Iris pigment epithelial cell (primary cell): ENCODE measurements around the gene NFYC.

ENCODE experiments used
- DNase-seq: peaks from one replicate; pipeline ENCODE4 v3.0.0-alpha.2; 2011; ENCODE audit warnings: low read depth

NFYC gene

DNA sequence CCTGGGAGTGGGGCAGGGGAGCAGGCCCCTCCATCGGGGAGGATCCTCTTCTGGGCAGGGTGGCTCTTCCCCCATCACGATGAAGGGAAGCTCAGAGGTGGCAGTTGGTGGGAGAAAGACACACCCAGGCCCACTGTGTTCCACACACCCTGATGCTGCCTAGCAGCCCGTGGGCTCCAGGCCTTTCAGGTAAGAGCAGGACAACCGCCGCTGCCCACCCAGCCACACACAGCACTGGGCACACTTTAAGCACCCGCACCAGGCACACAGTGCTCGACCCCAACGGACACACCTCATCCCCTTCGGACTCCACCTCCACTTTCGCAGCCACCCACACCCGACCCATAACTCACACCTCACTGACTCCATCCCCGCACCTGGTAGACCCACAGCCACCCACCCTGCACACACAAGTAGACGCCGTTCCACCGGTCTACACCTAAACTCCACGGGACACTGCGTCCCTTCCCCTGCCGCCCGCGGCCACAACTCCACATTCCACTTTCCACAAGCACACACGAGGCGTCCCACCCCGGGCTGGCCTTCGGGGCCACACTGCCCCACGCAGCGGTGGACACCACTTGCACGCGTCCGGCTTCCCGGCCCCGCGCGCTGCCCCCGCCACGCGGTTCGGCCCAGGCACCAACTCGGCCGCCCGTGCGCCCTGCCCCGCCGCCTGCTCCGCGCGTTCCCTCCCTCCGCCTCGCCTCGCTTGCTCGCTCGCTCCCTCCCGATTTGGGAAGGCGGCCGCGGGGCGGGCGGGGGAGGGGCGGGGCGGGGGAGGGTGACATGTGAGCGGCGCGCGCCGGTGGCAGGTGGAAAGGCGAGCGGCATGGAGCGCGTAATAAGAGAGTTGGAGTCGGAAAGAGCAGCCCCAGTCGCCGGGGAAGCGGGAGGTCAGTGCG lies 91.7 kb downstream of the NFYC start, which contains the start of gene KCNQ4:
KCNQ4 (plus strand) TSS at position 787 of the 905 bp plus-strand sequence. CDS start 307 bp downstream, outside the sequence.
- no peak for DNase-seq

DNA sequence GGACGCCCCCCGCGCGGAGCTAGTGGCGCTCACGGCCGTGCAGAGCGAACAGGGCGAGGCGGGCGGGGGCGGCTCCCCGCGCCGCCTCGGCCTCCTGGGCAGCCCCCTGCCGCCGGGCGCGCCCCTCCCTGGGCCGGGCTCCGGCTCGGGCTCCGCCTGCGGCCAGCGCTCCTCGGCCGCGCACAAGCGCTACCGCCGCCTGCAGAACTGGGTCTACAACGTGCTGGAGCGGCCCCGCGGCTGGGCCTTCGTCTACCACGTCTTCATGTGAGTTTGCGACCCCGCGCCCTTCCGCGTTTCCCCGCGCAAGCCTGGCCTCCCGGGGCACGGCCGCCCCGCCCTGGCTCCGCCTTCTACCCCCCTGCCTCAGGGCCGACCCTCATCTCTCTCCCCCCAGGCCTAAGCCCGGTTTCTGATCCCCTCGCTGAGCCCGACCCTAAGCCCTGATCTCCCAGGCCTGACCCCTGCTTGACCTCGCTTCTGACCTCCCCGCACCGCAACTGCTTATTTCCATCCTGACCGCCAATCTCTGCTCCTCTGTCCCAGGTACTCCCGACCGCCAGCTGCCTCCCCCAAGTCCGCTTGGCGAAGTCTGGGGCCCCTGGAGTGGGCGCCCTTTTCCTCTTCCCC lies 92.8 kb downstream of the NFYC start:
- no peak for DNase-seq

DNA sequence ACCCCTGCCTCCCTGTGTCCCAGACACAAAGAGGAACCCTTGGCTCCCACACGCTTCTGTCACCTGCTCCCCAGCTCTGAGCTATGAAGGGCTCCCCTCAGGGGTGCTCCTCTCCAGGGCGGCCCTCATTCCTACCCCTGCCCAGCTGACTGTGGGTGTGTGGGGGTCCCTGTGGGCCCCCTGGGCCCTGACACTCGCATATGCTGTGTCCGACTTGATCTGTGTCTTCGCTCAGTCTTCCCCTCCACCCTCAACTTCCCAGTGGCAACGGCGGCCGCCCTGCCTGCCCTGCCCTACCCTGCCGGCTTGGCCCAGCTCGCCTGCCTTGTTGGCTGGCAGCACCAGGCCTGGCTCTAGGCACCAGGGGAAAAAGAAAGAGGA lies 93.3 kb downstream of the NFYC start:
- no peak for DNase-seq

DNA sequence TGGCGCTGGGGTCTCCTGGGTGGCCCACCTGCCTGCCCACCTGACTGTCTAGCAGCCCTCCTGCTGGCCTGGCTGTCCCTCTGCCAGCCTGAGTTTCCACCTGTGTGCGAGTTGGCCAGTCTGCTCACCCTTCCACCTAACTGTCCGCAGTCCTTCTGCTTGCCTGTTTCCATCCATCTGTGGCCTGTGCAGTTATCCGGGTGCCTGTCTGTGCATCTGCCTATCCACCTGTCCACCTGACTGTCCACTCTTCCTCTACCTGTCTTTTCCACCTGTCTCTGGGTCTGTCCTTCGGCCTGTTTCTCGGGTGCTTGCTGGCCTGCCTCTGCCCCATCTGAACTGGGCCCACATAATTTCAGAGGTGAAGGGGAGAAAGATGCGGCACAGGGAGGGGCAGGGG lies 93.9 kb downstream of the NFYC start:
- no peak for DNase-seq

DNA sequence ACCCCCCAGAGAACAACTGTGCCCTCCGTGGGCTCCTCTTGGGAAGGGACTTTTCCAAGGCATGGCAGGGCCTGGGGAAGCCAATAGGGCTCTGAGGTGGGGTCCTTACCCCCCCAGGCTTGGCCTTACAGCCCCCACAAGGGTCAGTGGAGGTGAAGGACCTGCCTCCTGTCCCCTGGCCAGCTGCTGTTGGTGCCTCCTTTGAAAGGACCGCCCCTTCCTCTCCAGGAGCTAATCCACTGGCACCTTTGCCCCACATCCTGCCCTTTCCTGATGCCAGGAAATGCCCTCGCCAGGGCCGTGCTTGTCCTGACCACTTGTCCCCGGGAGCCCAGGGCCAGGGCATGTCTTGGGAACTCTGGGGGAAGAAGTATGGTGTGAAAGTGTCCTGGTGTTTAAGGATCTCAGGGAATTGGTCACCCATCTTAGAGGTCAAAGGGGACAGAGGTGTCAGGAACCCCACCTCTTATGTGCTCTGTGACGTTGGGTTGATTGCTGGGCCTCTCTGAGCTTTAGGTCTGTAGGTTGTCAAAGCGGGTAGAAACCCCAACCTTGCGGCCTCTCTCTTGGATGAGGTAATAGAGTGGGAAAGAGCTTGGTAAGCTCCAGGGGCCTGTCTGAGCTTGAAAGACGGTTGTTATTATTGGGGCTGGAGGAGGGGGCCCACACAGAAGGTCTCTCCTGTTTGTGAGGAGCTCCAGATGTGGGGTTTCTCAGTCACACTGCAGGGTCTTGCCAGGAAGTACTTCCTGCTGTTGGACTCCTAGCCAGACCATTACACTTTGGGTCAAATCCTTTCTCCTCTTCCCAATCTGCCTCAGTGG lies 94.9 kb downstream of the NFYC start:
- DNase-seq: no peak

DNA sequence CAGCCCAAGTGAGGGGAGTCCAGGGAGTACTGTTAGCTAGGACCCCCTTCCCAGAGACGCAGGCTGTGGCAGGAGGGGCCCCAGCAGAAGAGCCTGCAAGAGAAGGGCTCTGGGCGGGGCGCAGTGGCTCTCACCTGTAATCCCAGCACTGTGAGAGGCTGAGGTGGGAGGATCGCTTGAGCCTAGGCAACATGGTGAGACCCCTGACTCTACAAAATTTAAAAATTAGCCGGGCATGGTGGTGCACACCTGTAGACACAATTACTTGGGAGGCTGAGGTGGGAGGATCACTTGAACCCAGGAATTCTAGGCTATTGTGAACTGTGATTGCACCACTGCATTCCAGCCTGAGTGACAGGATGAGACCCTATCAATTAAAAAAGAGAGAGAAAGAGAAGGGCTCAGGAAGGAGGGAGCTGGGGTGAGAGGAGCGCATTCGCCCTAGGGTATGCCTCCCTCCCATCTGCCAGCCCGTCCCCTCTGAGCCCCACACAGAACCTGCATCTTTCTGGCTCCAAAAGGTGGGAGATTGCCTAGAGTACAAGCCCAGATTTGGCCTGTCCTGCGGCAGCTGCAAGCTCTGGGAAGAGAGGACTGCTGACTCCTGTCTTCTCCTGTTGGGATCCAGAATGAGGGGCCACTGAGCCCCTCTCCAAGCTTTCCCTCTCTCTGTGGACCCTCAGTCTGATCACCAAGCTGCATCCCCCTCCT lies 95.6 kb downstream of the NFYC start:
- DNase-seq: no peak

DNA sequence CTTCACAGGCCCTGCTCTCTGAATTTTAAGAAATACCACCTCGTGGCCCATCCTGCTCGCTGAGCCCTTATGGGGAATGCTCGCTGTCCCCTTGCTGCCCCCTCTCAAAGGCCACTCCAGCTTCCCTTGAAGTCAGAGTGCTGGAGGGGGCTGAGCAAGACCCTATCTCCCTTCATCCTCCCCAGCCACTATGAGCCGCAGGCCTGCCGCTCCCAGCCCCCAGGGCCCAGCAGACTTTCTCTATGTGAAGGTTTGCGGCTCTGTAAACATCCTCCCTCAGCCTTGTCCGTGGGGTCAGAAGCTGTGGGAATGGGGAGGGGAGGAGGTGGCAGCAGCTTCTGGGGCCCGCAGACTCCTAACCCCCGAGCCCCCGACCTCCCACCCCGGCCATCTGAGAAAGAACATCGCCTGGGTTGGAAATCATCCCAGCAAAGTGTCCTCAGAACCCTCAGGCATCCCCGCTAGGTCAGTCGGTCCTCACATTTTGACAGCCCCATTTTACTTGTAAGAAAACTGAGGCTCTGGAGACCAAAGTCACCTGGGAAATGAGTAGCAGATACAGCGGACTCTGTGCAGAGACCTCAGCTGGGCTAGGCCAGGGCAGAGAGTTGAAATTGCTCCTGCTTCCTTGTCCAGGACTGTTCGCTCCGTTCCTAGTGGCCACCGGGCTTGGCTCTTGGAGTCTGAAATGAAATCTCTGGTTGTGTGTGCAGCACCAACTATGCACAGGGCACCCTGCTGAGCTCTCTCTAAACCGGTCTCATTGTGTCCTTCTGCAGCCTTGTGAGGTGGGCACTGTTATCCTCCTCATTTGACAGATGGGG lies 96.4 kb downstream of the NFYC start:
- no peak for DNase-seq

DNA sequence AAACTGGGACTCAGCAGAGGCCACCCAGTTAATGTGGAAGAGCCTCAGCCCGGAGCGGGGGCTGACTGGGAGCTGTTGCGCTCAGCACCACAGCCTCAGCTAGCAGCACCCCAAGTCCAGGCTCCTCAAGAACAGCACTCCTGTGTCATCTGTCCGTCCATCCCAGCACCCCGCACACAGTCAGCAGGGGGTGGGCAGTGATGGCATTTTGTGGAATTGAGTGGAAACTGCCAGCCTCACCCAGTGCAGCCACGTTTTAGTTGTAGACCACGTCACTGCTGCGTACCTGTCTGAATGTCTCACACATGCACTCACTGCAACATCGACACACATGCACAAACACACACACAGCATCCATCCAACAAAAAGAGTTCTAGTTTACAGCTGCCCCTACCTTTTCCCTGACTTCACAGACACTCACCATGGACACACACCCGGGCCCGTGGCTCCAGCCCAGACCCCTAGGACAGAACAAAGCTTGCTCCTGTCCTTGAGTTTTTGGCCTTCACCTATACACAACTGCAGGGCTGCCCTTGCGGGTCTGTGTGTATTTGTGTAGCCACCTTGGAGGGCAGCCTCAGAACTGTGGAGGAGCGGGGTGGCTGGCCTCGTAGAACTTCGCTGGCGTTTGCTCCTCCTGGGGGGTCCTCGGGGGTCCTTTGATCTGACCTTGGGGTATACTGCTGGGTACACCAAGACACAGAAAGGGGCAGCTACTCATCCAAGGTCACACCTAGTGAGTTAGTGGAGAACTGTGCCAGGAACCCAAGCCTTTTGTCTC lies 97.2 kb downstream of the NFYC start:
- DNase-seq: no peak

DNA sequence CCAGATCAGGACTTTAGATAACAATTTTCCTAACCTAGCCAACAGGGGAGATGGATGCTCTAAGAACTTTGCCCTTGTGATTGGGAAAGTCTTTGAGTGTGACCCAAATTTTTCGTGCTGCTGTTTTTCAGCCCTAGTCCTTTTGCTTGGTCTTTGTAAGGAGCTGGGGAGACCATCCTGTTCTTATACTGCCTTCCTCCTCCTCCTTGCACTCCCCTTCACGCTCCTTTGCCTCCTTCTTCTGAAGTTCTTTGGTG lies 97.8 kb downstream of the NFYC start:
- no peak for DNase-seq

DNA sequence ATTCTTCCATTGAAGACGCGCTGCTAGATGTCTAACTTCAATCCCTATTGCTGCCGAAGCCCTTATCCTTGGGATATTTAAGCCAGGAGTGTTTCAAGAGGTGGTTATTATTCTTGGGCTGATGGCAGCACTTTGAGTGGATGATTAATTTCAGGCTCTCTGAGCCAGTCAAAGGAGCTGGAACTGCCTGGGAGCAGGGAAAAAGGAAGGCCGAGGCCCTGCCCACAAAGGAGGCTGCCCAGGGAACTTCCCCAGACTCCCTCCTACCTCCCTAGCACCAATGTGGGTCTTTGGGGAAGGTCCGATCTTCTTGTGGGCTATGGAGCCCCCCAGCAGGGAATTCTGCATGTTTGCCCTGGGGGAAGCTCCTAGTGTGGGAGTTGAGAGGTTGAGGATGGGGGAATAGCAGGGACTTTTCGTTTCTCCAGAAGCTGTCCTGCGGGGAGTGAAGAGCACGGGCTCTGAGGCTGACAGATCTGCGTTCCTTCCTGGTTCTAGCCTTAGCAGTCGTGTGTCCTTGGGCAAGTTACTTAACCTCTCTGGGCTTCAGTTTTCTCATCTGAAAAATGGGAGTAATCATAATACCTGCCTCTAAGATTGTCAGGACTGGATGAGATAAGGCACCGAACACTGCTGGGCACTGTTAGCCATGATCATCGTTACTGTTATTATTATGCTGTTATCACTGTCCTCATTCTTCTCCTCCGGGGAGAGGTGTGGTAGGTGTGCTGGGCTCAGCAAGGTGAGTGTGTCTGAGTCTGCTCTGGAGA lies 98.3 kb downstream of the NFYC start:
- DNase-seq: no peak

DNA sequence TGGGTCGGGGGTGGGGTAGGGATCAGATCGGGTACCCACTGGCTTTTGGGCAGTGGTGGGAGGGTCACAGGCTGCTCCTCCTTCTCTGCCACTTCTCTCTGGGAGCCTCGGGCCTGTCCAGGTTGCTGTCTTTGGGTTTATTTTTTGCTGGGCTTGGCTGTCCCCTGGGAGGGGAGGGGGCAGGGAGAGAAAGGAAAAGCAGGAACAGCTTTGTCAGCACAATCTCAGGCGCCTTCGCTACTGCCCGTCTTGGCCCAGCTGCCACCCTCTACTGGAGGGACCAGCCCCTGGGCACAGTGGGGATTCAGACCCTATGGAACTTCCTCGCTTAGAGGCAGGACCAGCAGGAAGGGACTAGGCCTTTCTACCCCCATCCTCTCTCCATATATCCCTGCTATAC lies 100.5 kb downstream of the NFYC start:
- no peak for DNase-seq

DNA sequence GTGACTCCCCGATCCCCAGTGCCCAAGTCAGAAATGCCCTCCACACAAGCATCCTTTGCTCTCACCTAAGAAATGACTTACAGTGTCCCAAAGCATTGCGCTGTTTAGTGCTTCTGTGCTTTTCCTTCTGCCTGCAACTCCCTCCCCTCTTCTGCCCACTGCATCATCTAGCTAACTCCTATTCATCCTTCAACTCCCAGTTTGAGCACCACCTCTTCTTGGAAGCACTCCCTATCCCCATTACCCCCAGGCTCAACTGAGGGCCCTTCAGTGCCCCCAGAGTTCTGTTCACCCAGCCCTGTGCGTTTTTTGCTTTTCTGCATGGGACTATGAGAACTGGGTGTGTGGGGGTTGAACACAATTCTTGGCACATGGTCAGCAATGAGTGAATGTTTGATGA lies 102.1 kb downstream of the NFYC start:
- DNase-seq: no peak

DNA sequence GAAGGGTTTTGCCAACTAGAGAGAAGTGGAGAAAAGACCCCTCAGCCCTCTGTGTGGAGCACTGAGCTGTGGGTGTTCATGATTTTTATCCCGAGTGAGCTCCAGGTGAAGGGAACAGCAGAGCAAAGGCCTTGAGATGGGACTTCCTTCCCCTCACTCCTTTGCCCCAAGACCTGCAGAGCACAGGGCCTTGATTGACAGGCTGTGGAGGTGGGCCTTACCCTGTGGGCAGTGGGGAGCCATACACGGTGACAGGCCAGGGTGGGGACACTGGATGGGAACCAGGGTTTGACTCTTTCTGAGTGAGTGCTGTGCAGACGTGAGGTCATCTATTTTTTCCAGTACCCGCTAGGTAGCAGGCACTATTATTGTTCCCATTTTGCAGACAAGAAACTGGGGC lies 102.5 kb downstream of the NFYC start:
- no peak for DNase-seq

DNA sequence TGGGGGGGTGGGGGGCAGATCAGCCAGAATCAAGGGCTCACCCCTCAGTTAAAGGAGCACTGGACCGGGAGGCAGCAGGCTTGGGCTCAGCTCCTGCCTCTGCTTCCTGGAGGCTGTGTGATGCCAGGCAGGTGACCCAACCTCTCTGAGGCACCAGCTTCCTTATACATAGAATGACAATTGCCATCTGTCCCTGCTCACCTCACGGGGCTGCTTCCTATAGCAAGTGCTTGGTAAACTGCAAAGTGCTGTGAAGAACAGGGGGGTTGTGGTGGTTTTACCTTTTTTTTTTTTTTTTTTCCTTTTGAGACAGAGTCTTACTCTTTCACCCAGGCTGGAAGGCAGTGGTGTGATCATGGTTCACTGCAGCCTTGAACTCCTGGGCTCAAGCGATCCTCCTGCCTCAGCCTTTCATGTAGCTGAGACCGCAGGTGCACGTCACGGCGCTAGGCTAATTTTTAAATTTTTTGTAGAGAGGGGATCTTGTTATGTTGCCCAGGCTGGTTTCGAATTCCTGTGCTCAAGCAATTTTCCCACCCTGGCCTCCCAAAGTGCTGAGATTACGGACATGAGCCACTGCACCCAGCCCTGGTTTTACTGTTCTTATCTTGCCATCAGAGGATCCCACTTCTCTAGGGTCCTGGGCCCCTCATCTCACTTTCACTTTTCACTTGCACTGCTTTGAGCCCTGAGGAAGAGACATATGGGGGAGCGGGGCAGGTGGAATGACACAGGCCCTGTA lies 103.6 kb downstream of the NFYC start:
- DNase-seq: no peak

DNA sequence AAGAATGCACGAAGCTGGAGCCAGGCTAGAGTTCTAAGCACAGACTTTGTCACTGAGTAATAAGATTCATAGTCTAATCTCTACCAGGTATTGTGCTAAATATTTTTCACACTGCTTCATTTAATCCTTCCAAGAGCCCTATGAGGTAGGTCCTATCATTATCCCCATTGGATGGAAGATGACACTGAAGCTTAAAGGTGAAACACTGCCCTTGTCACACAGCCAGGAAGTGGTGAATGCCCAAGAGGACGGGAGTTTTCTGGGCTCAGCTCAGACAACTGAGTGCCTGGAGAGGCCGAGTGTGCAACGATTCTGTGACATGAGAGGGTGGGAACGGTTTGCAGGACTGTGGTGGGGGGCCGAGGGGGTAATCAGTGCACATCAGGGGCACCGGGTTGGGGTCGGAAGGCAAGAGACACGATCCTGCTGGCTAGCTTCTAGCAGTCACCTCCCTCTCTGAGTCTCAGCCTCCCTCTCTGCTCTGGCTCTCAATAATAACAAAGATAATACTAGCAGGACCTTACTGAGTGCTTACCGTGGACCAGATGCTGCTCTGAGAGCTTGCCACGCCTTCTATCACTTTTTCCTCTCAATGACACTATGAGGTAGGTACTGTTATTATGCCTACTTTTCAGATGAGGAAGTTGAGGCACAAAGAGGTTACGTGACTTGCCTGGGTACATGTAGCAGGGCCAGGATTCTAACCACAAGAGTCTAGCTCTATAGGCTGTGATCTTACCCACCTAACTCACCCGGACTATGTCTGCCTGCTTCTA lies 104.5 kb downstream of the NFYC start:
- DNase-seq: no peak

DNA sequence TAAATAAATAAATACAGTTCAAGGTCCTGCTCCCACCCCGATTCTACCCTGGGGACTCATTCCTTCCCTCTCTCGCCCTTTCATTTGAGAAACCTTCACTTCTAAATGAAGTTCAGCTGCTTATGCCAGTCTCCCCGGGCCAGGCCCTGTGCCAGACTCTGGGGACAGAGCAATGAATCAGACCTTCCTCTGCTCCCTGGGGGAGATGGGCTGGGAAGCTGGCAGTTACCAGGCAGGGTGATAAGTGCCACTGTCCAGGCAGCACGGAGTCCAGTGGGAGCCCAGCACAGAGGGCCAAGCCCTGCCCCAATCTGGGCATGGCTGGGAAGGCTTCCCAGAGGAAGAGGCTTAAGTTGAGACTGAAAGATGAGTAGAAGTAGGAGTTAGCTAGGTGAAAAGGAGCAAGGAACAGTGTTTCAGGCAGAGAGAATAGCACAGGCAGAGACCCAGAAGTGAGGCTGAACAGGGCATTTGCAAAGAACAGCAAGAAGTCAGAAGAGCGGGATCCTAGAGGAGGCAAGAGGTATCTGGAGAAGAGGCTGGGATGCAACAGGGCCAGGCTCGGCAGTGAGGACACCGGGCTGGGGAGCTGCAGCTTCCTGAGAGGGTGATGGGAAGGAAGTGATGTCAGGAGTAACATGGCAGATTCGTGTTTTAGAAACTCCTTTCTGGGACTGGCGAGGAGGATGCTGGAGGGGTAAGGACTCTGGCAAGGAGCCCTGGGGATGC lies 105.6 kb downstream of the NFYC start:
- no peak for DNase-seq

DNA sequence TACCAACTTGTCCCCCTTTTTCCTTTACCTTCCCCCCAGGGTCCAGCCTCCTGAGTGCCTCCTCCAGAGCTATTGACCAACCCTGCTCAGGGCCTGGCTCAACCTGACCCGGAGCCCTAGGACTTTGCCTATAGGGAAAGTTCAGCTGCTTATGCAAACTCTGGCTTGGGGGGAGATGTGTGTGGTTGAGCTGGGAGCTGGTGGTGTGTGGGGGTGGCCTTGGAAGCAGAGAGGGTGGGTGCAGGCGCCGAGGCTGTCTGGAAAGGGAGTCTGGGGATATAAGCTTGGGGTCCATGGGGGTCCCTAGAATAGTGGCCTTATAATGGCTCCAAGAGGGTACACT lies 106.1 kb downstream of the NFYC start:
- no peak for DNase-seq
